A549 (cell line): Measurements from ENCODE around the gene MAP3K21. TPM values are rescaled to one million over a fixed set of nuclear protein-coding genes. Genes with fewer than 3 reads are reported as not detected.

Source experiments
- ATAC-seq, 2 experiments: fragments of 200-7000 bp in 1 of 2; fragments of >200 bp in 1 of 2; cut with Nextera tagmentation in 1 of 2; cut with Tn5 transposase in 1 of 2; 3 replicates each; pipeline versions ENCODE4 v1.8.0 to v1.9.1; 2018 to 2020; ENCODE audit warnings: mild to moderate bottlenecking in 1 of 2, moderate library complexity in 1 of 2
- CTCF ChIA-PET: fragments of 300-600 bp; sonication (Branson Sonifier 250); formaldehyde crosslinking; extraction: SDS; loops from one replicate; lab custom pipeline; 2021; ENCODE audit warnings: antibody characterized with exemption, inconsistent platforms; lab: Yijun Ruan, JAX
- POLR2A ChIA-PET: fragments of 350-600 bp; formaldehyde crosslinking; extraction: SDS; loops from one replicate; lab custom pipeline; 2021; ENCODE audit warnings: antibody characterized with exemption, inconsistent platforms; lab: Yijun Ruan, JAX
- DNase-seq, 2 experiments: peaks; one replicate each; pipeline versions ENCODE4 v3.0.0 to v3.0.0-alpha.2; 2011 to 2016; ENCODE audit warnings: low read depth in 1 of 2, low spot score in 1 of 2
- FAIRE-seq: peaks from 2 replicates; lab custom pipeline; 2011; peaks lifted over from hg19 to GRCh38; lab: Jason Lieb, UNC
- H3K27ac ChIP-seq, 2 experiments: fragments of >200 bp; sonication (Bioruptor Twin); formaldehyde crosslinking; 3 replicates each; pipeline ENCODE4 v1.5.1; 2016 to 2017
- H3K4me1 ChIP-seq: fragments of >200 bp; sonication (Bioruptor Twin); formaldehyde crosslinking; 3 replicates; pipeline ENCODE4 v1.6.1; 2016
- H3K4me2 ChIP-seq: fragments of >200 bp; sonication (Bioruptor Twin); formaldehyde crosslinking; 3 replicates; pipeline ENCODE4 v1.6.1; 2016
- H3K4me3 ChIP-seq: fragments of >200 bp; sonication (Bioruptor Twin); formaldehyde crosslinking; 3 replicates; pipeline ENCODE4 v1.5.1; 2016
- H3K9me3 ChIP-seq: fragments of >200 bp; sonication (Bioruptor Twin); formaldehyde crosslinking; 3 replicates; pipeline ENCODE4 v1.6.1; 2016
- BCL3 ChIP-seq: fragments of >200 bp; sonication (Bioruptor Twin); formaldehyde crosslinking; IDR thresholded peaks from 3 replicates; pipeline ENCODE4 v1.6.1; 2016
- CBX8 ChIP-seq: fragments of 200-600 bp; sonication (generic); IDR thresholded peaks from 2 replicates; pipeline ENCODE4 v1.6.1; 2016
- E2F6 ChIP-seq: IDR thresholded peaks from 2 replicates; pipeline ENCODE4 v1.6.1; 2012; ENCODE audit warnings: low read depth, borderline replicate concordance
- ELK1 ChIP-seq: fragments of 150-350 bp; IDR thresholded peaks from 2 replicates; pipeline ENCODE4 v1.6.1; 2014; ENCODE audit warnings: low read depth, mild to moderate bottlenecking, low read length
- EP300 ChIP-seq, 2 experiments: fragments of >200 bp; sonication (Bioruptor Twin); formaldehyde crosslinking; IDR thresholded peaks; 2 replicates in 1 of 2; 3 replicates in 1 of 2; pipeline ENCODE4 v1.6.1; 2016 to 2017
- ESRRA ChIP-seq: fragments of 150-350 bp; IDR thresholded peaks from 2 replicates; pipeline ENCODE4 v1.6.1; 2014; ENCODE audit warnings: mild to moderate bottlenecking, low read length, borderline replicate concordance
- FOSB ChIP-seq: fragments of 250-450 bp; sonication (Bioruptor Pico); IDR thresholded peaks from 2 replicates; pipeline ENCODE4 v1.5.0; 2020; ENCODE audit warnings: mild to moderate bottlenecking, moderate library complexity
- FOSL2 ChIP-seq, 2 experiments: fragments of 450-650 bp in 1 of 2; fragments of >200 bp in 1 of 2; sonication (Bioruptor Twin) in 1 of 2; formaldehyde crosslinking; IDR thresholded peaks; 2 replicates each; pipeline versions ENCODE4 v1.5.0 to v1.6.1; 2016 to 2020; ENCODE audit warnings: mild to moderate bottlenecking in 1 of 2, moderate library complexity in 1 of 2
- GATA3 ChIP-seq: IDR thresholded peaks from 2 replicates; pipeline ENCODE4 v1.6.1; 2012; ENCODE audit warnings: borderline replicate concordance
- HES2 ChIP-seq: fragments of >200 bp; sonication (Bioruptor Twin); formaldehyde crosslinking; IDR thresholded peaks from 2 replicates; pipeline ENCODE4 v1.6.1; 2016
- HOXB13 ChIP-seq: fragments of 250-450 bp; sonication (Bioruptor Pico); IDR thresholded peaks from 2 replicates; pipeline ENCODE4 v1.5.0; 2020; ENCODE audit warnings: low read depth, mild to moderate bottlenecking, moderate library complexity
- HOXB5 ChIP-seq: fragments of 250-450 bp; sonication (Bioruptor Pico); IDR thresholded peaks from 2 replicates; pipeline ENCODE4 v1.5.0; 2020; ENCODE audit warnings: mild to moderate bottlenecking, moderate library complexity
- JUNB ChIP-seq: fragments of >200 bp; sonication (Bioruptor Twin); formaldehyde crosslinking; IDR thresholded peaks from 2 replicates; pipeline ENCODE4 v1.6.1; 2016
- MAFK ChIP-seq: fragments of 450-650 bp; IDR thresholded peaks from 2 replicates; pipeline ENCODE4 v1.6.1; 2014; ENCODE audit not compliant: partially characterized antibody
- MAX ChIP-seq: IDR thresholded peaks from 2 replicates; pipeline ENCODE4 v1.6.1; 2012
- NFE2L2 ChIP-seq: fragments of 150-350 bp; conservative IDR thresholded peaks from 2 replicates; pipeline ENCODE4 v1.6.1; 2014; ENCODE audit warnings: low read length
- NPAS2 ChIP-seq: fragments of 250-450 bp; sonication (Bioruptor Pico); IDR thresholded peaks from 2 replicates; pipeline ENCODE4 v1.8.0; 2022; ENCODE audit warnings: mild to moderate bottlenecking, moderate library complexity, borderline replicate concordance
- PBX3 ChIP-seq: IDR thresholded peaks from 2 replicates; pipeline ENCODE4 v1.6.1; 2012
- PHF8 ChIP-seq: fragments of 200-600 bp; sonication (generic); IDR thresholded peaks from 2 replicates; pipeline ENCODE4 v1.6.1; 2016; ENCODE audit warnings: low read depth, mild to moderate bottlenecking, antibody characterized with exemption, moderate library complexity, borderline replicate concordance
- SMC3 ChIP-seq: fragments of >200 bp; sonication (Bioruptor Twin); formaldehyde crosslinking; IDR thresholded peaks from 3 replicates; pipeline ENCODE4 v1.6.1; 2018; ENCODE audit warnings: inconsistent platforms
- SREBF2 ChIP-seq: fragments of 450-650 bp; IDR thresholded peaks from 2 replicates; pipeline ENCODE4 v1.6.1; 2014; ENCODE audit warnings: mild to moderate bottlenecking, moderate library complexity
- TP53 ChIP-seq: fragments of 250-450 bp; sonication (Bioruptor Pico); IDR thresholded peaks from 2 replicates; pipeline ENCODE4 v1.5.0; 2021; ENCODE audit warnings: mild to moderate bottlenecking, moderate library complexity
- WGBS: methylation state at CpG from one replicate; pipeline ENCODE4 v1.1.6; 2017; ENCODE audit errors: missing lambda C conversion rate; 5-methylcytosine and 5-hydroxymethylcytosine counted together
- polyA plus RNA-seq, 4 experiments: library from polyadenylated mRNA; depleted of rRNA in 3 of 4; stranded (reverse); fragments of >200 nt; fragmentation: RNase III in 1 of 4; extraction: RNeasy Plus Mini Kit Qiagen cat#74134 plus additional on column Dnase treatment in 1 of 4; gene quantifications; 2 replicates in 3 of 4; 3 replicates in 1 of 4; pipeline ENCODE4 v1.2.3, GENCODE V29; 2011 to 2017

MAP3K21 gene
- polyA plus RNA-seq, 2 of the 4 experiments (the other 2 are of a cell fraction): 14.4 to 26.9 TPM

GRCh38 chr1:233313434-233314155 lies 13.9 kb upstream of the MAP3K21 start:
- POLR2A ChIA-PET: no interaction called here
- no peaks in the 10 kb centered on the region for H3K9me3 ChIP-seq
- TF ChIP-seq MAFK: no peak
- no peak for TF ChIP-seq TP53 (CRISPR knock-in tag)
- TF ChIP-seq MAX: no peak
- TF ChIP-seq CBX8: no peak
- no peak for TF ChIP-seq E2F6
- TF ChIP-seq PBX3: no peak
- TF ChIP-seq FOSB (CRISPR knock-in tag): no peak
- no peak for TF ChIP-seq GATA3
- no peak for TF ChIP-seq SMC3
- no peak for TF ChIP-seq HES2
- no peak for TF ChIP-seq HOXB5 (CRISPR knock-in tag)
- no peak for TF ChIP-seq NPAS2 (CRISPR knock-in tag)
- H3K4me3 ChIP-seq: no peak overlapping the region
- no peak overlapping the region for H3K4me2 ChIP-seq
- peaks cover 39% of the 10 kb centered on the region for H3K4me1 ChIP-seq
- no peak overlapping the region for H3K27ac ChIP-seq
- CTCF ChIA-PET: no interaction called here
- DNase-seq (no peak), FAIRE-seq (no peak), ATAC-seq (no peak)
- WGBS: 82% methylated on average over 4 of the region's 4 CpGs

GRCh38 chr1:233315718-233316301 lies 11.7 kb upstream of the MAP3K21 start:
- TF ChIP-seq PHF8: no peak
- no peak for TF ChIP-seq HES2
- TF ChIP-seq GATA3: peak; percentile 55; the same call in 1 of the 2 replicates
- peak in 1 of 2 experiments; percentile 57; a peak in 1 of 5 replicates for TF ChIP-seq EP300 (IDR thresholded peaks at IDR 0.05)
- TF ChIP-seq ESRRA: 0 out of 2 replicates have a peak, but pooled peaks have one; percentile 16
- no peak for TF ChIP-seq SREBF2
- no peak for TF ChIP-seq MAX
- peak; percentile 93 for TF ChIP-seq JUNB
- TF ChIP-seq ELK1: no peak
- TF ChIP-seq NFE2L2: no peak
- no peak for TF ChIP-seq CBX8
- peak; percentile 80 for TF ChIP-seq FOSL2 (IDR thresholded peaks at IDR 0.05)
- TF ChIP-seq FOSL2 (CRISPR knock-in tag; IDR thresholded peaks at IDR 0.05): no peak
- TF ChIP-seq HOXB13 (CRISPR knock-in tag): no peak
- peak; percentile 48; the same call in 1 of the 3 replicates for TF ChIP-seq BCL3
- Histone ChIP-seq H3K9me3 (no peaks in the 10 kb centered on the region), H3K4me1 (peaks cover 39% of the 10 kb centered on the region), H3K4me2 (peak overlapping the region; percentile 49), H3K4me3 (no peak overlapping the region), H3K27ac (peak overlapping the region; percentile 2 to 61; a peak in 5 of 6 replicates)
- FAIRE-seq (peak; percentile 43), ATAC-seq (peak; percentile 56), DNase-seq (no peak)
- POLR2A ChIA-PET: interaction anchor here (1.1 to 2.0 kb wide), 2 partner anchors 12 to 19 kb away, joined by 3 to 7 read pairs; partner anchors contain the start of gene MAP3K21
- CTCF ChIA-PET: interaction anchor here (0.9 to 7.3 kb wide), 6 partner anchors 9 to 48 kb away, joined by 3 to 51 read pairs (median 4); no protein-coding TSS in a partner anchor
- 15% methylated on average over 1 of the region's 1 CpG for WGBS
